PC-3 (cell line): Measurements from ENCODE around the gene ARNT2. TPM values are rescaled to one million over a fixed set of nuclear protein-coding genes. Genes with fewer than 3 reads are reported as not detected.

ENCODE experiments used
- ATAC-seq: fragments of 200-7000 bp; cut with Tn5 transposase; 2 replicates; pipeline ENCODE4 v1.9.1; 2020; ENCODE audit warnings: mild to moderate bottlenecking, moderate library complexity
- BruUV-seq: library from RNA; stranded (reverse); fragments of 400-500 nt; replicated peaks from 2 replicates; lab custom pipeline; 2021; lab: Mats Ljungman, UMichigan
- CTCF ChIA-PET: fragments of 300-600 bp; sonication (Branson Sonifier 250); formaldehyde crosslinking; loops from one replicate; lab custom pipeline; 2022; ENCODE audit warnings: antibody characterized with exemption; lab: Charles Lee
- POLR2A ChIA-PET: fragments of 300-600 bp; sonication (Branson Sonifier 250); formaldehyde crosslinking; loops from one replicate; lab custom pipeline; 2022; ENCODE audit warnings: antibody characterized with exemption; ENCODE audit not compliant: unreplicated experiment; lab: Charles Lee
- DNase-seq: peaks from one replicate; pipeline ENCODE4 v3.0.0-alpha.2; 2015
- H2AFZ ChIP-seq: fragments of 300-600 bp; sonication (generic); 2 replicates; pipeline ENCODE4 v1.6.0; 2016; ENCODE audit warnings: antibody characterized with exemption, low read length
- H3F3A ChIP-seq: fragments of 300-600 bp; sonication (generic); one replicate; pipeline ENCODE4 v1.6.0; 2017; ENCODE audit warnings: antibody characterized with exemption, low read length, control low read depth, mild to moderate bottlenecking; ENCODE audit not compliant: unreplicated experiment
- H3K27ac ChIP-seq: fragments of 300-600 bp; sonication (generic); 2 replicates; pipeline ENCODE4 v1.5.1; 2016; ENCODE audit warnings: mild to moderate bottlenecking, low read length
- H3K27me3 ChIP-seq: fragments of 300-600 bp; sonication (generic); 2 replicates; pipeline ENCODE4 v1.6.1; 2016; ENCODE audit warnings: low read length, mixed read lengths
- H3K36me3 ChIP-seq: fragments of 300-600 bp; sonication (generic); 2 replicates; pipeline ENCODE4 v1.6.1; 2016; ENCODE audit warnings: low read depth, mixed run types, low read length, mixed read lengths
- H3K4me1 ChIP-seq: fragments of 300-600 bp; sonication (generic); 2 replicates; pipeline ENCODE4 v1.5.1; 2016; ENCODE audit warnings: low read length; ENCODE audit not compliant: insufficient read depth
- H3K4me2 ChIP-seq: fragments of 300-600 bp; sonication (generic); 2 replicates; pipeline ENCODE4 v1.6.0; 2016; ENCODE audit warnings: low read length
- H3K4me3 ChIP-seq: fragments of 300-600 bp; sonication (generic); 2 replicates; pipeline ENCODE4 v1.5.1; 2016; ENCODE audit warnings: mild to moderate bottlenecking, low read length, mixed read lengths
- H3K79me2 ChIP-seq: fragments of 300-600 bp; sonication (generic); 2 replicates; pipeline ENCODE4 v1.6.1; 2017; ENCODE audit warnings: low read length, mixed read lengths
- H3K9ac ChIP-seq: fragments of 300-600 bp; sonication (generic); 2 replicates; pipeline ENCODE4 v1.6.0; 2016; ENCODE audit warnings: mild to moderate bottlenecking, low read length
- H3K9me2 ChIP-seq: fragments of 300-600 bp; sonication (generic); replicated peaks from 2 replicates; pipeline ENCODE4 v1.6.1; 2016; ENCODE audit warnings: mixed run types, low read length, mixed read lengths
- H3K9me3 ChIP-seq: fragments of 300-600 bp; sonication (generic); 2 replicates; pipeline ENCODE4 v1.6.1; 2016; ENCODE audit warnings: low read length, mixed read lengths
- H4K20me1 ChIP-seq: fragments of 300-600 bp; sonication (generic); 2 replicates; pipeline ENCODE4 v1.6.1; 2016; ENCODE audit warnings: low read length, mixed read lengths
- EZH2 ChIP-seq: fragments of 300-600 bp; sonication (generic); IDR thresholded peaks from one replicate; pipeline ENCODE4 v1.6.1; 2017; ENCODE audit warnings: antibody characterized with exemption, mild to moderate bottlenecking, low read length; ENCODE audit not compliant: unreplicated experiment
- EZH2phosphoT487 ChIP-seq: fragments of 300-600 bp; sonication (generic); IDR thresholded peaks from 2 replicates; pipeline ENCODE4 v1.6.1; 2018; ENCODE audit warnings: mild to moderate bottlenecking, antibody characterized with exemption, low read length, borderline replicate concordance
- intact Hi-C: fragments of 100-400 bp; cut with micrococcal nuclease; formaldehyde crosslinking; loops from 2 replicates; pipeline ENCODE4 v1.9.0; 2023
- total RNA-seq: library from RNA; depleted of rRNA; stranded (reverse); fragments of >200 nt; gene quantifications from 2 replicates; pipeline ENCODE4 v1.2.3, GENCODE V29; 2014
- TF ChIP-seq, protein P1 (sequence below): fragments of 300-600 bp; sonication (generic); conservative IDR thresholded peaks from 2 replicates; pipeline ENCODE4 v1.5.1; 2017; ENCODE audit warnings: antibody characterized with exemption, low read depth, mild to moderate bottlenecking, low read length

Gene ARNT2
- total RNA-seq, 1 experiment from 2014 or later, result 0.11 TPM

DNA sequence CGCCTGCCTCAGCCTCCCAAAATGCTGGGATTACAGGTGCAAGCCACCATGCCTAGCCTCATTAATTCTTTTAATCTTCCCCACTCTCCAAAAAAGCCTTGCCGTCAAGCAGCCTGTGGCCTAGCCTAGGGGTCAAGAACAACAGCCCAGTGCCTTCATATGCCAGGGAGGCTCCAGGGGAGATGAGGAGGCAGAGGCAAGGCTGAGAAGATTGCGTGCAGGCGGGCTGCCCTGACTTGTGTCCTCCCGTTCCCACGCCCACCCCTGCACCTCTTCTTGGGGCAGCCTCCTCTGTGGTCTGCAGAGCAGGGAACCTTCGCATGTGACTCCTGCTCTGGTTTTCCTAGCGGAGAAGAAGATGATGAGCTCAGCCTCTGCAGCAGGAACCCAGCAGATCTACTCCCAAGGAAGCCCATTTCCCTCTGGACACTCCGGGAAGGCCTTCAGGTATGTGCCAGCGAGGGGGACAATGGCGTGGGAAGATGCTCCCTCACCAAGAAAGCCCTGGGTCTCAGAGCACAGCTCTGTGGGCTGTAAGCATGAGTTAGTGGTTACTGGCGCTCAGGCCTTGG lies 172.4 kb downstream of the ARNT2 start:
- peaks cover 25% of the 10 kb centered on the region for H3K4me1 ChIP-seq
- no peak overlapping the region for H3K4me2 ChIP-seq
- H3K9ac ChIP-seq, result no peak overlapping the region
- H3F3A ChIP-seq, result no peaks in the 10 kb centered on the region
- DNase-seq (no peak), ATAC-seq (no peak)
- no peaks in the 10 kb centered on the region for H3K27me3 ChIP-seq
- intact Hi-C loops, result no loop called here
- H3K36me3 ChIP-seq, result no peaks in the 10 kb centered on the region
- no peaks in the 10 kb centered on the region for H3K79me2 ChIP-seq
- BruUV-seq, result no TSS peak
- no peak overlapping the region for H3K27ac ChIP-seq
- POLR2A ChIA-PET, result no interaction called here
- H4K20me1 ChIP-seq, result no peaks in the 10 kb centered on the region
- H2AFZ ChIP-seq, result no peak overlapping the region
- H3K4me3 ChIP-seq, result no peak overlapping the region
- TF ChIP-seq, protein P1, sequence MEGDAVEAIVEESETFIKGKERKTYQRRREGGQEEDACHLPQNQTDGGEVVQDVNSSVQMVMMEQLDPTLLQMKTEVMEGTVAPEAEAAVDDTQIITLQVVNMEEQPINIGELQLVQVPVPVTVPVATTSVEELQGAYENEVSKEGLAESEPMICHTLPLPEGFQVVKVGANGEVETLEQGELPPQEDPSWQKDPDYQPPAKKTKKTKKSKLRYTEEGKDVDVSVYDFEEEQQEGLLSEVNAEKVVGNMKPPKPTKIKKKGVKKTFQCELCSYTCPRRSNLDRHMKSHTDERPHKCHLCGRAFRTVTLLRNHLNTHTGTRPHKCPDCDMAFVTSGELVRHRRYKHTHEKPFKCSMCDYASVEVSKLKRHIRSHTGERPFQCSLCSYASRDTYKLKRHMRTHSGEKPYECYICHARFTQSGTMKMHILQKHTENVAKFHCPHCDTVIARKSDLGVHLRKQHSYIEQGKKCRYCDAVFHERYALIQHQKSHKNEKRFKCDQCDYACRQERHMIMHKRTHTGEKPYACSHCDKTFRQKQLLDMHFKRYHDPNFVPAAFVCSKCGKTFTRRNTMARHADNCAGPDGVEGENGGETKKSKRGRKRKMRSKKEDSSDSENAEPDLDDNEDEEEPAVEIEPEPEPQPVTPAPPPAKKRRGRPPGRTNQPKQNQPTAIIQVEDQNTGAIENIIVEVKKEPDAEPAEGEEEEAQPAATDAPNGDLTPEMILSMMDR, result no peak
- TF ChIP-seq EZH2phosphoT487, result no peak
- no peak for TF ChIP-seq EZH2
- H3K9me2 ChIP-seq, result no peaks in the 10 kb centered on the region
- CTCF ChIA-PET, result no interaction called here
- H3K9me3 ChIP-seq, result no peaks in the 10 kb centered on the region

- no peak overlapping the region for H3K27ac ChIP-seq
- H2AFZ ChIP-seq, result no peak overlapping the region
- no peak for ATAC-seq
- no peak overlapping the region for H3K9ac ChIP-seq
- H3K4me3 ChIP-seq, result no peak overlapping the region
- no peaks in the 10 kb centered on the region for H3K79me2 ChIP-seq
- peaks cover 30% of the 10 kb centered on the region for H3K4me1 ChIP-seq
- BruUV-seq, result no TSS peak
- ChIA-PET CTCF (no interaction called here), POLR2A (no interaction called here)
- intact Hi-C loops, result no loop called here
- no peaks in the 10 kb centered on the region for H3K36me3 ChIP-seq
- H3K9me2 ChIP-seq, result no peaks in the 10 kb centered on the region
- no peaks in the 10 kb centered on the region for H3K9me3 ChIP-seq
- no peak for DNase-seq
- TF ChIP-seq EZH2 (no peak), EZH2phosphoT487 (no peak)
- TF ChIP-seq, protein P1, result no peak
- H3F3A ChIP-seq, result no peaks in the 10 kb centered on the region
- H3K4me2 ChIP-seq, result no peak overlapping the region
- no peaks in the 10 kb centered on the region for H4K20me1 ChIP-seq
- no peaks in the 10 kb centered on the region for H3K27me3 ChIP-seq
Observed at GRCh38 chr15:80577552-80578205, 173.5 kb downstream of the ARNT2 start.

DNA sequence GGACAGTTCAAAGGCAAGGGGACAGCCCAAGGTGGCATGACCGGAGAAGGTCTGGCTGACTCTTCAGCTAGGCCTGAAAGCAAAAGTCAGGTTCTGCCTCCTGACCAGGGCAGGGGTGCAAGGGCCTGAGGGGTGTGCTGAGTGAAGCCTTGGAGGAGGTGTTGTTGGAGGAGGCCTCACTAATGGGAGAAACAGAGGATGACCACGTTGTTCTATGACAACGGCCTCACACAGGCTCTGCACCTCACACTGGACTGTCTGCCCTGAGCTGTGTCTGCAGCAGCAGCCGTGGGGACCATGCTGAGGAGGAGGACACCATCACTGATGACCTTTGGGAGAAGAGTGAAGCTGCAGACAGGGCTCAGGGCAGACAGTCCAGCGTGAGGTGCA lies 174.0 kb downstream of the ARNT2 start:
- no peak for ATAC-seq
- TF ChIP-seq, protein P1, result no peak
- TF ChIP-seq EZH2, result no peak
- no peak for TF ChIP-seq EZH2phosphoT487
- Histone ChIP-seq H4K20me1 (no peaks in the 10 kb centered on the region), H3K9me3 (no peaks in the 10 kb centered on the region), H3K4me1 (peaks cover 30% of the 10 kb centered on the region), H3K4me3 (no peak overlapping the region), H3K27me3 (no peaks in the 10 kb centered on the region), H3F3A (no peaks in the 10 kb centered on the region), H3K79me2 (no peaks in the 10 kb centered on the region), H3K9me2 (no peaks in the 10 kb centered on the region), H3K9ac (no peak overlapping the region), H2AFZ (no peak overlapping the region), H3K4me2 (no peak overlapping the region), H3K36me3 (no peaks in the 10 kb centered on the region), H3K27ac (no peak overlapping the region)
- POLR2A ChIA-PET, result no interaction called here
- intact Hi-C loops, result no loop called here
- no peak for DNase-seq
- CTCF ChIA-PET, result no interaction called here
- BruUV-seq, result no TSS peak
